T-helper 2 cell treated with Interferon-gamma antibody and Interleukin-4, amounts not matched to agents 5 μg/mL and 100 μg/mL, for 36 hours (primary cell): ENCODE measurements around the gene HEYL.

Experiments
- DNase-seq: peaks from one replicate; pipeline ENCODE4 v3.0.0; 2021; ENCODE audit warnings: low spot score
- H3K27ac Mint-ChIP-seq: one replicate; pipeline ENCODE4 v1.8.0; 2021; ENCODE audit warnings: mild to moderate bottlenecking, mixed read lengths
- H3K27me3 Mint-ChIP-seq: one replicate; pipeline ENCODE4 v1.8.0; 2021; ENCODE audit warnings: low read depth, mixed read lengths
- H3K36me3 Mint-ChIP-seq: one replicate; pipeline ENCODE4 v1.8.0; 2021; ENCODE audit warnings: low read depth, mixed read lengths
- H3K4me1 Mint-ChIP-seq: one replicate; pipeline ENCODE4 v1.8.0; 2021; ENCODE audit warnings: low read depth, mixed read lengths
- H3K4me3 Mint-ChIP-seq: one replicate; pipeline ENCODE4 v1.8.0; 2022; ENCODE audit warnings: mild to moderate bottlenecking, moderate library complexity, mixed read lengths
- H3K9me3 Mint-ChIP-seq: one replicate; pipeline ENCODE4 v1.8.0; 2021; ENCODE audit warnings: mixed read lengths

Gene HEYL

GRCh38 chr1:39639305-39640130 is at the start of gene HEYL:
Gene HEYL (minus strand): TSS chr1:39639643. CDS start chr1:39639625, 18 bp downstream.
- no peaks in the 10 kb centered on the region for H3K36me3 Mint-ChIP-seq
- no peaks in the 10 kb centered on the region for H3K9me3 Mint-ChIP-seq
- H3K27ac Mint-ChIP-seq: no peak within 1 kb of the TSS
- H3K27me3 Mint-ChIP-seq: peaks cover 36% of the 10 kb centered on the region
- peak; percentile 80 for DNase-seq
- peaks cover 3% of the 10 kb centered on the region for H3K4me1 Mint-ChIP-seq
- peak within 1 kb of the TSS; percentile 54 for H3K4me3 Mint-ChIP-seq

DNA sequence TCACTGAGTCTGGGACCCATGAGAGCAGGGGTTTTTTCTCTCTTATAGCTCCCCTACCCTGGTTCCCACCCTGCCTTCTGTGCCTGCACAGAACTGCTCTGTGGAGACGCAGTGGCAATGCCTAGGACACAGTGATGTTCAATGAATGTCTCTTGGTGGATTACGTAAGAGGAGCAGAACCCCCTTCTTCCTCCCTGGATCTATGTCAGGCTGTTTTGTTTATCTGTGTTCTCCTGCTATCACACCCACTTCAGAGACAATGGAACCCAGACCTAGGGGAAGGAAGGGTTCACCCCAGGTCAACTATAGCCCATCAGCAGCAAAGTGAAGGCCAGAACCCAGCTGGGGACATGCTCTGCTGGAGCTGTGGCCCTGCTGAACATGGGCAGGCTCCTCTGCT is 49.8 kb upstream of the HEYL start:
- Mint-ChIP-seq H3K27me3 (peaks cover 74% of the 10 kb centered on the region), H3K4me1 (peaks cover 16% of the 10 kb centered on the region), H3K27ac (no peak overlapping the region), H3K36me3 (no peaks in the 10 kb centered on the region), H3K9me3 (no peaks in the 10 kb centered on the region), H3K4me3 (no peak overlapping the region)
- no peak for DNase-seq

DNA sequence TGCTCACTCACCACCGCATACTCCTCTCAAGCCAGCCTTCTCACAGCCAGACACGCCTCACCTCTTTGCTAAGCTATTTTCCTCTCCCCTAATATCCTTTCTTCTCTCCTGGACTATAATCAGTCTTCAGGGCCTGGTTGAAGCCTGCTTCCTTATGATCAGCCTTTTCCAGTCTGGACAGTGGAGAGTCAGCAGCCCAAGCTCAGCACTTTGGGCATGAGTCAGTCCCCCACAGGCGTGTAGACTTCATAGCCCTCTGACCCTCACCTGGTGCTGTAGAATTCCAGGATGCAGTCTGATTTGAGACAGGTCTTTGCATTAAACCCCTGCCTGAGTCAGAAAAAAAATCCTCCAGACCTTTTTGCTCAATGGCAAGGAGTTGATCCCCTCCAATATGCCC is 49.3 kb upstream of the HEYL start:
- Mint-ChIP-seq H3K27ac (no peak overlapping the region), H3K9me3 (no peaks in the 10 kb centered on the region), H3K4me1 (peaks cover 16% of the 10 kb centered on the region), H3K36me3 (no peaks in the 10 kb centered on the region), H3K27me3 (peaks cover 73% of the 10 kb centered on the region), H3K4me3 (no peak overlapping the region)
- no peak for DNase-seq

- no peaks in the 10 kb centered on the region for H3K9me3 Mint-ChIP-seq
- no peaks in the 10 kb centered on the region for H3K36me3 Mint-ChIP-seq
- peaks cover 76% of the 10 kb centered on the region for H3K27me3 Mint-ChIP-seq
- DNase-seq: no peak
- peaks cover 13% of the 10 kb centered on the region for H3K4me1 Mint-ChIP-seq
- no peak overlapping the region for H3K27ac Mint-ChIP-seq
- no peak overlapping the region for H3K4me3 Mint-ChIP-seq
Observed at GRCh38 chr1:39687243-39687642, 47.8 kb upstream of the HEYL start.

DNA sequence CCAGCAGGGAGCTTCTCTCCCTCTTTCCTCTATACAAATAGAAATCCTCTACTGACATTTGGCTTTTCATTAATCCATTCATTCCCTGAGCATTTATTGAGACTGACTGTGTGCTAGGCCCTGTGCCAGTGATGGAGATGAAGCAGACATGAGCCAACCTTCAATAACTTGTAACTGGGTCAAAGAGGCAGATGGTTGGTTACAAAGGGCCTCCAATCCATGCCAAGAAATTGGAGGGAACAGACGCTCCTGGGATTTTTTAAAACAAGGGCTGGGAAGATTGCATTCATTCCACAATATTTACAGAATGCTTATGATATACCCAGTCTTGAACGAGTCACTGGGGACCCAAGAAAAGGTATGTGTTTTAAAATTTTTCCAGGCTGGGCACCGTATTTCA is 45.6 kb upstream of the HEYL start:
- H3K4me1 Mint-ChIP-seq: peaks cover 5% of the 10 kb centered on the region
- no peak overlapping the region for H3K27ac Mint-ChIP-seq

GRCh38 chr1:39684313-39684664 is 44.8 kb upstream of the HEYL start:
- H3K27ac Mint-ChIP-seq: no peak overlapping the region
- DNase-seq: no peak
- H3K36me3 Mint-ChIP-seq: no peaks in the 10 kb centered on the region
- H3K4me1 Mint-ChIP-seq: peaks cover 4% of the 10 kb centered on the region
- no peak overlapping the region for H3K4me3 Mint-ChIP-seq
- H3K27me3 Mint-ChIP-seq: peaks cover 65% of the 10 kb centered on the region
- H3K9me3 Mint-ChIP-seq: no peaks in the 10 kb centered on the region

More for the DNA sequence above, 45.6 kb upstream of the HEYL start:
- Mint-ChIP-seq H3K4me3 (no peak overlapping the region), H3K9me3 (no peaks in the 10 kb centered on the region), H3K36me3 (no peaks in the 10 kb centered on the region), H3K27me3 (peaks cover 72% of the 10 kb centered on the region)
- no peak for DNase-seq

DNA sequence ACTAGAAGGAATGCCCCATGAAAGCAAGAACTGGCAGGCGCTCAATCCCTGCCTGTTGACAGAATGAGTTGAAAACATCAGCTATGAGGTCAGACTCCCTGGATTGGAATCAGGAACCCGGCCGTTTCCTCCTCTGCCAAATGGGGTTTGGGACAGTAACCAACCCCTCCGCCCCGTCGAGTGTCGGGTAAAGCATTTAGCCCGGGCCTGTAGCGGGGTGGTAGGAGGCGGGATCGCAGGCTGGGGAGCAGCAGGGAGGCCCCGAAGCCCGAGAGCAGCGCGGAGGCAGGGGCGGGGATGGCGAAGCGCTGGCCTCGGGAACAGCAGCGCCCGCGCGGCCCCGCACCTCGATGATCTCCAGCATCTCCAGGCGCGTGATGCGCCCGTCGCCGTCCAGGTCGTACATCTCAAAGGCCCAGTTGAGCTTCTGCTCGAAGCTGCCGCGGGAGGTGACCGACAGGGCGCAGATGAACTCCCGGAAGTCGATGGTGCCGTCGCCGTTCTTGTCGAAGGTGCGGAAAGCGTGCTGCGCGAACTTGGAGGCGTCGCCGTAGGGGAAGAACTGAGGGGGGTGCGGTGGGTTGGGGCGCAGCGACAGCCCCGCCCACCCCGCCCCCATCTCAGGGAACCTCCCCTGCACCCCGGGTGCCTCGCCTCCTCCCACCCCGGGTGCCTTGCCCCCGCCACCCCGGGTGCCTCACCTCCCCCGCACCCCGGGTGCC is 44.3 kb upstream of the HEYL start:
- H3K36me3 Mint-ChIP-seq: no peaks in the 10 kb centered on the region
- H3K4me3 Mint-ChIP-seq: no peak overlapping the region

DNA sequence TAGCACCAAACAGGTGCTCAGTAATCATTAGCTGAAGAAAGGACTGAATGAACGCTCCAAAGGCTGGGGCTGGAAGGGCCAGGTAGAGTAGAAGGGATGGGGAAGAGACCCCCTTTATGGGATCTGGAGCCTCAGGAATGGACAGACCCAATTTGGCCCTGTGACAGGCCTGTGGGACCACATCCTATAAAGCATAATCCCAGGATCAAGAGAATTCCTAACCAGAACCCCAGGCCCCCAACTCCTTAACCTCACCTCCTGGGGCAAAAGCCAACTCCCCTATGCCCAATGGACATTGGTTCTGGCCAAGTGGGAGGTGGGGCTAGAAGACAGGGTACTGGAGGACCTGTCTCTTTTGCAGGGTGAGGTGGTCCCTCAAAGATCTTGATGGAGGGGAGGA is 42.6 kb upstream of the HEYL start:
- H3K27ac Mint-ChIP-seq: no peak overlapping the region
- DNase-seq: no peak
- H3K27me3 Mint-ChIP-seq: peaks cover 44% of the 10 kb centered on the region
- peaks cover 4% of the 10 kb centered on the region for H3K4me1 Mint-ChIP-seq
- no peak overlapping the region for H3K4me3 Mint-ChIP-seq
- H3K36me3 Mint-ChIP-seq: no peaks in the 10 kb centered on the region
- no peaks in the 10 kb centered on the region for H3K9me3 Mint-ChIP-seq

More for the DNA sequence above, 44.3 kb upstream of the HEYL start:
- Mint-ChIP-seq H3K9me3 (no peaks in the 10 kb centered on the region), H3K27me3 (peaks cover 59% of the 10 kb centered on the region), H3K4me1 (peaks cover 4% of the 10 kb centered on the region), H3K27ac (no peak overlapping the region)
- no peak for DNase-seq

DNA sequence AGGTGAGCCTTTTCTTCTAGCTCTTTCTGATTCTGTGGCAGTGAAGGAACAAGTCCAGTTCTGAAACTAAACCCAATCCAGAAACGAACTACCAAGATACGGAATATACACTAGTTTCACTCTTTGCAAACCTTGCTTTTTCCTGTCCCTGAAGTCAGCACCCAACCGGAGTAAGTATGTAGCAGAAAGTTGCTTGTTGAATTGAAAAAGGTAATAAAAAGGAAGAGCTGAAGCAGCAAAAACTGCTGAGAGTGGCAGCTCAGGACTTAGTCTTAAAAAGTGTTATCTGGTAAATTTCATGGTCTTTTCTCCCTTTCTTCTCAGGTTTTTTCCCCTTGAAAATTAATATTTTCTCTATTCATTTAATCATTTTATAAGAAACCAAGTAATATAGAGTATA is 41.9 kb upstream of the HEYL start:
- Mint-ChIP-seq H3K4me3 (no peak overlapping the region), H3K4me1 (peaks cover 4% of the 10 kb centered on the region), H3K9me3 (no peaks in the 10 kb centered on the region), H3K36me3 (no peaks in the 10 kb centered on the region), H3K27ac (no peak overlapping the region), H3K27me3 (peaks cover 39% of the 10 kb centered on the region)
- no peak for DNase-seq

DNA sequence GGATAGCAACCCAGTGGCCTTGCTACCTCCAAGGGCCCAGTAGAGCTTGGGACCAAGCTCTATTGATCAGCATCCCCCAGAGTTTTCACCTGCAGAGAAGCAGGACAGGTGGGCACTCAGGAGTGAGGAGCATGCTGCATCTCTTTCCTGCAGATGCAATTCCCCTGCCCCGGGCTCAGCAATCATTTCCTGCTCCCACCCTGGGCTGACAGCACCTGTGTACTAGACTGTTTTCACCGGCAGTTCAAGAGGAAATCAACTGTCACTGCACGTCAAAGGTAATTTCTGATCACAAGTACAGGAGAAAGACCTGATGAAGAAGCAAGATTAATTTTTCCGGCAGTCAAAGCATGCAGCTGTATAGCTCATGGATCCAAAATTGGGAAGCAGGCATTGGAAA is 41.3 kb upstream of the HEYL start:
- Mint-ChIP-seq H3K4me1 (peaks cover 4% of the 10 kb centered on the region), H3K9me3 (no peaks in the 10 kb centered on the region), H3K4me3 (no peak overlapping the region), H3K36me3 (no peaks in the 10 kb centered on the region), H3K27me3 (peaks cover 37% of the 10 kb centered on the region), H3K27ac (no peak overlapping the region)
- DNase-seq: no peak

- no peak overlapping the region for H3K27ac Mint-ChIP-seq
Observed at GRCh38 chr1:39679821-39680220, 40.4 kb upstream of the HEYL start.

DNA sequence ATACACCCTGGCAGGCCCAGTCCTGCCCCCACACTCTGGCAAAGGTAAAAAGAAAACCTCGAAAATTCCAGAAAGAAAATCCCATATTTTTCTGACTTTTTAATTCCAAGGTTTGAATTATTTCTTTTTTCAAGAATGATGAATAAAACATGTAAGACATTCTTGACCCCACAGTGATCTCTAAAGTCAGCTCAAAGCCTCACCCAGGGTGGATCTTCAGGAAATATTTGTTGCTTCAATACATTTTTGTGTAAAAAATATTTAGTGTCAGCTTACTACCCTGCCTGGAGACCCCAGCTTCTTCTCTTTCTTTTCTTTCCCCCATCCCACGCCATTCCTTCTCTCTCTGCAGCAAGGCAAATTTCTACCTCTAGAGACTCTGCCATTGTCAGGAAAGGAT is 39.4 kb upstream of the HEYL start:
- H3K4me1 Mint-ChIP-seq: peaks cover 4% of the 10 kb centered on the region
- no peak overlapping the region for H3K4me3 Mint-ChIP-seq
- no peaks in the 10 kb centered on the region for H3K9me3 Mint-ChIP-seq
- H3K27ac Mint-ChIP-seq: no peak overlapping the region
- no peaks in the 10 kb centered on the region for H3K36me3 Mint-ChIP-seq
- H3K27me3 Mint-ChIP-seq: peaks cover 28% of the 10 kb centered on the region
- no peak for DNase-seq

More at GRCh38 chr1:39679821-39680220, 40.4 kb upstream of the HEYL start:
- no peak overlapping the region for H3K4me3 Mint-ChIP-seq
- peaks cover 4% of the 10 kb centered on the region for H3K4me1 Mint-ChIP-seq
- no peaks in the 10 kb centered on the region for H3K36me3 Mint-ChIP-seq
- H3K9me3 Mint-ChIP-seq: no peaks in the 10 kb centered on the region
- peaks cover 31% of the 10 kb centered on the region for H3K27me3 Mint-ChIP-seq
- no peak for DNase-seq

- H3K4me3 Mint-ChIP-seq: no peak overlapping the region
Observed at GRCh38 chr1:39677645-39678044, 38.2 kb upstream of the HEYL start.

GRCh38 chr1:39676948-39677548 is 37.6 kb upstream of the HEYL start:
- H3K9me3 Mint-ChIP-seq: no peaks in the 10 kb centered on the region
- no peaks in the 10 kb centered on the region for H3K36me3 Mint-ChIP-seq
- peaks cover 8% of the 10 kb centered on the region for H3K4me1 Mint-ChIP-seq
- H3K27ac Mint-ChIP-seq: no peak overlapping the region
- no peak for DNase-seq
- no peak overlapping the region for H3K4me3 Mint-ChIP-seq
- H3K27me3 Mint-ChIP-seq: peaks cover 24% of the 10 kb centered on the region

More at GRCh38 chr1:39677645-39678044, 38.2 kb upstream of the HEYL start:
- Mint-ChIP-seq H3K27me3 (peaks cover 22% of the 10 kb centered on the region), H3K27ac (no peak overlapping the region), H3K36me3 (no peaks in the 10 kb centered on the region), H3K9me3 (no peaks in the 10 kb centered on the region), H3K4me1 (peaks cover 4% of the 10 kb centered on the region)
- no peak for DNase-seq
